K562 (cell line): ENCODE measurements around the gene SETD3. TPM values are rescaled to one million over a fixed set of nuclear protein-coding genes. Genes with fewer than 3 reads are reported as not detected.

Source experiments
- ATAC-seq: fragments of 200-7000 bp; cut with Tn5 transposase; 3 replicates; pipeline ENCODE4 v1.9.1; 2020; ENCODE audit warnings: moderate library complexity
- BruUV-seq: library from RNA; stranded (reverse); fragments of 400-500 nt; replicated peaks from 2 replicates; lab custom pipeline; 2021; lab: Mats Ljungman, UMichigan
- CTCF ChIA-PET: fragments of 300-600 bp; formaldehyde crosslinking; extraction: SDS; loops from one replicate; lab custom pipeline; 2021; ENCODE audit warnings: low intra/inter-chr PET ratio; lab: Yijun Ruan, JAX
- POLR2A ChIA-PET: fragments of 300-600, 350-650 bp; sonication (Branson Sonifier 250); formaldehyde crosslinking; extraction: SDS; loops from one replicate; lab custom pipeline; 2021; ENCODE audit warnings: antibody characterized with exemption, inconsistent platforms; lab: Yijun Ruan, JAX
- DNase-seq, 4 experiments: peaks; one replicate each; pipeline versions ENCODE4 v3.0.0 to v3.0.0-alpha.2; 2011 to 2018; ENCODE audit warnings: low spot score in 3 of 4, mixed read lengths in 3 of 4; ENCODE audit errors: extremely low read depth in 1 of 4
- FAIRE-seq: peaks from 2 replicates; lab custom pipeline; 2011; peaks lifted over from hg19 to GRCh38; lab: Jason Lieb, UNC
- H2AFZ ChIP-seq: 2 replicates; pipeline ENCODE4 v1.6.0; 2011; ENCODE audit warnings: low read depth, low read length, control low read depth, inconsistent platforms
- H3K27ac ChIP-seq: fragments of 200-600 bp; 3 replicates; pipeline ENCODE4 v1.8.0; 2011; ENCODE audit warnings: low read depth, mild to moderate bottlenecking, control low read depth, inconsistent platforms, low read length, moderate library complexity, mixed read lengths; ENCODE audit errors: extremely low read depth
- H3K27me3 ChIP-seq, 2 experiments: fragments of 300-600 bp in 1 of 2; 2 replicates in 1 of 2; 3 replicates in 1 of 2; pipeline versions ENCODE4 v1.6.0 to v1.8.0; 2011; ENCODE audit warnings: inconsistent platforms in 2 of 2, low read length in 2 of 2, mild to moderate bottlenecking in 1 of 2, mixed read lengths in 1 of 2, moderate library complexity in 1 of 2; ENCODE audit not compliant: control insufficient read depth in 2 of 2, insufficient read depth in 2 of 2
- H3K36me3 ChIP-seq: fragments of 300-600 bp; 3 replicates; pipeline ENCODE4 v1.8.0; 2011; ENCODE audit warnings: mild to moderate bottlenecking, low read length, inconsistent platforms; ENCODE audit not compliant: control insufficient read depth, insufficient read depth
- H3K4me1 ChIP-seq, 2 experiments: fragments of 200-600 bp in 1 of 2; replicated peaks in 1 of 2; 2 replicates in 1 of 2; 3 replicates in 1 of 2; pipeline versions ENCODE4 v1.5.1 to v1.8.0; 2011; ENCODE audit warnings: inconsistent platforms in 2 of 2, low read length in 2 of 2, mild to moderate bottlenecking in 1 of 2, mixed read lengths in 1 of 2, moderate library complexity in 1 of 2; ENCODE audit not compliant: control insufficient read depth in 2 of 2, insufficient read depth in 2 of 2
- H3K4me2 ChIP-seq: 2 replicates; pipeline ENCODE4 v1.6.1; 2011; ENCODE audit warnings: low read length, control low read depth, inconsistent platforms, mixed read lengths; ENCODE audit not compliant: insufficient read depth
- H3K4me3 ChIP-seq: fragments of 200-600 bp; sonication (generic), shearing (Covaris generic); 2 replicates; pipeline ENCODE4 v1.5.1; 2016; ENCODE audit warnings: control low read depth, inconsistent platforms
- H3K79me2 ChIP-seq: fragments of 200-600 bp; 3 replicates; pipeline ENCODE4 v1.8.0; 2011; ENCODE audit warnings: low read length, inconsistent platforms; ENCODE audit not compliant: control insufficient read depth, insufficient read depth
- H3K9ac ChIP-seq, 2 experiments: 2 replicates each; pipeline versions ENCODE4 v1.6.0 to v1.6.1; 2011; ENCODE audit warnings: low read depth in 2 of 2, low read length in 2 of 2, control low read depth in 1 of 2, inconsistent platforms in 1 of 2, mild to moderate bottlenecking in 1 of 2, mixed read lengths in 1 of 2; ENCODE audit not compliant: insufficient read depth in 1 of 2
- H3K9me1 ChIP-seq: one replicate; pipeline ENCODE4 v1.6.0; 2011; ENCODE audit warnings: inconsistent platforms, mild to moderate bottlenecking, low read length, moderate library complexity; ENCODE audit not compliant: control insufficient read depth, insufficient read depth
- H3K9me3 ChIP-seq: replicated peaks from 2 replicates; pipeline ENCODE4 v1.5.1; 2011; ENCODE audit warnings: low read depth, low read length, inconsistent platforms; ENCODE audit not compliant: control insufficient read depth, insufficient read depth
- H4K20me1 ChIP-seq: replicated peaks from 2 replicates; pipeline ENCODE4 v1.6.1; 2011; ENCODE audit warnings: low read length, inconsistent platforms, mixed read lengths; ENCODE audit not compliant: control insufficient read depth, insufficient read depth
- ARID2 ChIP-seq: fragments of 450-650 bp; IDR thresholded peaks from 2 replicates; pipeline ENCODE4 v1.6.1; 2017; ENCODE audit warnings: antibody characterized with exemption, mild to moderate bottlenecking
- CTBP1 ChIP-seq: fragments of 450-650 bp; IDR thresholded peaks from 2 replicates; pipeline ENCODE4 v1.6.1; 2016; ENCODE audit warnings: borderline replicate concordance
- ELF1 ChIP-seq: fragments of 200-800 bp; sonication (Bioruptor generic); IDR thresholded peaks from 2 replicates; pipeline ENCODE4 v1.6.1; 2016; ENCODE audit warnings: missing genetic modification characterization, missing compliant biosample characterization
- EP300 ChIP-seq: IDR thresholded peaks from 2 replicates; pipeline ENCODE4 v1.6.1; 2012; ENCODE audit warnings: low read length, improper control_type of control experiment
- HDAC2 ChIP-seq: fragments of 450-650 bp; IDR thresholded peaks from 2 replicates; pipeline ENCODE4 v1.6.1; 2016; ENCODE audit warnings: mild to moderate bottlenecking
- KAT8 ChIP-seq: fragments of 450-650 bp; IDR thresholded peaks from 2 replicates; pipeline ENCODE4 v1.6.1; 2016; ENCODE audit warnings: low read depth, mild to moderate bottlenecking
- MED1 ChIP-seq: sonication (generic); formaldehyde crosslinking; IDR thresholded peaks from 2 replicates; pipeline ENCODE4 v1.8.1; 2023; ENCODE audit warnings: missing genetic modification reagents, borderline replicate concordance
- NR4A1 ChIP-seq, 2 experiments: fragments of 250-450 bp in 1 of 2; fragments of 450-650 bp in 1 of 2; sonication (Bioruptor Pico) in 1 of 2; IDR thresholded peaks; 2 replicates each; pipeline versions ENCODE4 v1.4.0 to v1.6.1; 2016 to 2020; ENCODE audit warnings: mild to moderate bottlenecking in 2 of 2, missing compliant biosample characterization in 1 of 2, missing genetic modification characterization in 1 of 2, moderate library complexity in 1 of 2
- PHF8 ChIP-seq: fragments of 200-600 bp; sonication (generic); IDR thresholded peaks from 2 replicates; pipeline ENCODE4 v1.6.1; 2012; ENCODE audit warnings: mixed run types, mild to moderate bottlenecking, inconsistent platforms, low read length, moderate library complexity, borderline replicate concordance
- PTBP1 ChIP-seq: fragments of 200-400 bp; formaldehyde crosslinking; IDR thresholded peaks from 2 replicates; pipeline ENCODE4 v1.6.1; 2017; ENCODE audit warnings: low read depth, low read length
- RBM34 ChIP-seq: fragments of 200-400 bp; formaldehyde crosslinking; IDR thresholded peaks from 2 replicates; pipeline ENCODE4 v1.6.1; 2018; ENCODE audit warnings: low read length, borderline replicate concordance; ENCODE audit not compliant: insufficient read depth
- SETDB1 ChIP-seq: IDR thresholded peaks from one replicate; pipeline ENCODE4 v1.6.1; 2012; ENCODE audit warnings: low read length, control low read depth, inconsistent platforms
- SMARCB1 ChIP-seq: IDR thresholded peaks from 2 replicates; pipeline ENCODE4 v1.6.1; 2011; ENCODE audit warnings: improper control_type of control experiment, low read depth; ENCODE audit not compliant: insufficient read length
- SMC3 ChIP-seq: conservative IDR thresholded peaks from 2 replicates; pipeline ENCODE4 v1.6.1; 2011; ENCODE audit warnings: low read depth, low read length, improper control_type of control experiment; ENCODE audit not compliant: insufficient read depth
- SRSF3 ChIP-seq: fragments of 200-400 bp; formaldehyde crosslinking; IDR thresholded peaks from 2 replicates; pipeline ENCODE4 v1.6.1; 2016; ENCODE audit warnings: mild to moderate bottlenecking, low read length, moderate library complexity; ENCODE audit not compliant: insufficient read depth
- TAF15 ChIP-seq: fragments of 200-400 bp; formaldehyde crosslinking; IDR thresholded peaks from 2 replicates; pipeline ENCODE4 v1.6.1; 2017; ENCODE audit warnings: mild to moderate bottlenecking, low read depth, low read length, moderate library complexity
- ZNF143 ChIP-seq: sonication (generic); formaldehyde crosslinking; IDR thresholded peaks from 2 replicates; pipeline ENCODE4 v1.9.0; 2022; ENCODE audit warnings: mild to moderate bottlenecking, missing genetic modification reagents
- ZNF282 ChIP-seq: sonication (generic); formaldehyde crosslinking; IDR thresholded peaks from 2 replicates; pipeline ENCODE4 v1.8.1; 2023; ENCODE audit warnings: missing genetic modification reagents
- WGBS: fragments of 100-300 bp; shearing (Covaris generic); methylation state at CpG from one replicate; pipeline ENCODE4 v1.1.6; 2016; ENCODE audit warnings: low coverage, mixed read lengths; ENCODE audit not compliant: insufficient coverage; ENCODE audit errors: missing lambda C conversion rate; 5-methylcytosine and 5-hydroxymethylcytosine counted together
- in situ Hi-C: fragments of 300-500 bp; cut with MboI; formaldehyde crosslinking; loops from 4 replicates; pipeline ENCODE4 v1.15.0; 2018; ENCODE audit warnings: inconsistent platforms, mixed read lengths
- intact Hi-C: fragments of 100-400 bp; cut with micrococcal nuclease; formaldehyde crosslinking; loops from 2 replicates; pipeline ENCODE4 v1.14.2; 2022
- polyA plus RNA-seq, 8 experiments: library from polyadenylated mRNA; depleted of rRNA in 4 of 8; stranded (reverse) in 5 of 8; unstranded in 3 of 8; fragments of >200 nt; fragmentation: Nextera tagmentation in 2 of 8; fragmentation: Illumina TruSeq in 1 of 8; extraction: Ambion mirVana in 2 of 8; extraction: Trizol in 1 of 8; gene quantifications; 2 replicates each; pipeline versions ENCODE4 v1.2.1 to v1.2.3, GENCODE V29; 2011 to 2014; ENCODE audit warnings: inconsistent platforms in 1 of 8, missing spikeins in 1 of 8
- total RNA-seq, 7 experiments: library from RNA; depleted of rRNA in 6 of 7; stranded (reverse); fragments of >200 nt in 6 of 7; fragmentation: Illumina TruSeq in 2 of 7; extraction: Trizol in 2 of 7; gene quantifications; 2 replicates each; pipeline versions ENCODE4 v1.2.1 to v1.2.3, GENCODE V29; 2011 to 2021; ENCODE audit warnings: low replicate concordance in 1 of 7
- TF ChIP-seq, protein P1 (sequence below): fragments of 200-400 bp; formaldehyde crosslinking; IDR thresholded peaks from 2 replicates; pipeline ENCODE4 v1.6.1; 2017; ENCODE audit warnings: mild to moderate bottlenecking, low read depth, low read length, moderate library complexity
- TF ChIP-seq, protein P2 (sequence below): fragments of 450-650 bp; IDR thresholded peaks from 2 replicates; pipeline ENCODE4 v1.6.1; 2016; ENCODE audit warnings: antibody characterized with exemption

Gene SETD3
- total and polyA plus RNA-seq, 9 of the 15 experiments (the other 6 are each of a cell fraction or from before 2014, with no cell fraction given): 8.5 to 35.9 (median 26.5) TPM

DNA sequence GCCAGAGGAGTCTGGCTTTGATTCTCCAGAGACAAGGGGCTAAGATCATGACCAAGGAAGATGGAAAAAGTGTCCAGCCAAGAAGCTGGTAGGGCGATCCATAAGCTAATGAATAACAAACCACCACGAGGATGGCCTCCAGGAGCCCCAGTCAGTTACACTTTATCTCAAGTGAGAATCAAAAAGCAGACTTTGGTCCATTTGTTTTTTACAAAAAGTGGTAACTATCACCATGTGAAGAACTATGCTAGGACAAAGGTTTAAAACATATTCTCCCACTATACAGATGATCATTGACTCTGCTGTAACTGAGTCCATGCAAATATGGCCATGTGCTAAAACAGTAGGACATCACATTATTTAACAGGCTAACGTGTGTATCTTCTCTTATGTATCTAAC is 13.9 kb downstream of the SETD3 start:
- Histone ChIP-seq H2AFZ (no peak overlapping the region), H3K9ac (no peak overlapping the region), H3K4me1 (peaks cover 0 to 2% of the 10 kb centered on the region in 2 experiments; a peak in 2 of 5 replicates), H3K36me3 (peaks cover 34% of the 10 kb centered on the region; the same call in 2 of the 3 replicates), H4K20me1 (peaks cover 18% of the 10 kb centered on the region), H3K9me1 (no peaks in the 10 kb centered on the region), H3K79me2 (peaks cover 41% of the 10 kb centered on the region), H3K9me3 (no peaks in the 10 kb centered on the region), H3K27ac (no peak overlapping the region), H3K4me3 (no peak overlapping the region), H3K4me2 (no peak overlapping the region), H3K27me3 (no peaks in the 10 kb centered on the region)
- ChIA-PET CTCF (no interaction called here), POLR2A (interaction anchor here (0.6 kb wide), 1 partner anchor 908 kb away, joined by 6 read pairs; a partner anchor contains a TSS)
- ATAC-seq: no peak
- DNase-seq: no peak
- no TSS peak for BruUV-seq
- TF ChIP-seq RBM34 (no peak), EP300 (no peak), ZNF282 (CRISPR knock-in tag) (no peak), SMC3 (no peak), KAT8 (no peak), PTBP1 (no peak), NR4A1 (CRISPR knock-in tag; IDR thresholded peaks at IDR 0.05) (no peak), NR4A1 (tag; IDR thresholded peaks at IDR 0.05) (no peak), ELF1 (no peak), TAF15 (no peak), CTBP1 (no peak), PHF8 (no peak), MED1 (CRISPR knock-in tag) (no peak), ARID2 (no peak), ZNF143 (CRISPR knock-in tag) (no peak), HDAC2 (no peak), SETDB1 (no peak), SMARCB1 (no peak), SRSF3 (no peak)
- TF ChIP-seq, protein P1, sequence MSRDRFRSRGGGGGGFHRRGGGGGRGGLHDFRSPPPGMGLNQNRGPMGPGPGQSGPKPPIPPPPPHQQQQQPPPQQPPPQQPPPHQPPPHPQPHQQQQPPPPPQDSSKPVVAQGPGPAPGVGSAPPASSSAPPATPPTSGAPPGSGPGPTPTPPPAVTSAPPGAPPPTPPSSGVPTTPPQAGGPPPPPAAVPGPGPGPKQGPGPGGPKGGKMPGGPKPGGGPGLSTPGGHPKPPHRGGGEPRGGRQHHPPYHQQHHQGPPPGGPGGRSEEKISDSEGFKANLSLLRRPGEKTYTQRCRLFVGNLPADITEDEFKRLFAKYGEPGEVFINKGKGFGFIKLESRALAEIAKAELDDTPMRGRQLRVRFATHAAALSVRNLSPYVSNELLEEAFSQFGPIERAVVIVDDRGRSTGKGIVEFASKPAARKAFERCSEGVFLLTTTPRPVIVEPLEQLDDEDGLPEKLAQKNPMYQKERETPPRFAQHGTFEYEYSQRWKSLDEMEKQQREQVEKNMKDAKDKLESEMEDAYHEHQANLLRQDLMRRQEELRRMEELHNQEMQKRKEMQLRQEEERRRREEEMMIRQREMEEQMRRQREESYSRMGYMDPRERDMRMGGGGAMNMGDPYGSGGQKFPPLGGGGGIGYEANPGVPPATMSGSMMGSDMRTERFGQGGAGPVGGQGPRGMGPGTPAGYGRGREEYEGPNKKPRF: no peak
- TF ChIP-seq, protein P2, sequence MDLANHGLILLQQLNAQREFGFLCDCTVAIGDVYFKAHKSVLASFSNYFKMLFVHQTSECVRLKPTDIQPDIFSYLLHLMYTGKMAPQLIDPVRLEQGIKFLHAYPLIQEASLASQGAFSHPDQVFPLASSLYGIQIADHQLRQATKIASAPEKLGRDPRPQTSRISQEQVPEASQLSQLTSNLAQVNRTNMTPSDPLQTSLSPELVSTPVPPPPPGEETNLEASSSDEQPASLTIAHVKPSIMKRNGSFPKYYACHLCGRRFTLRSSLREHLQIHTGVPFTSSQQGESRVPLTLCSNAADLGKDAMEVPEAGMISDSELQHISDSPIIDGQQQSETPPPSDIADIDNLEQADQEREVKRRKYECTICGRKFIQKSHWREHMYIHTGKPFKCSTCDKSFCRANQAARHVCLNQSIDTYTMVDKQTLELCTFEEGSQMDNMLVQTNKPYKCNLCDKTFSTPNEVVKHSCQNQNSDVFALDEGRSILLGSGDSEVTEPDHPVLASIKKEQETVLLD: no peak
- intact Hi-C loops: no loop called here
- no peak for FAIRE-seq
- in situ Hi-C loops: no loop called here
- 72% methylated on average over 3 of the region's 3 CpGs for WGBS
